Anterior cingulate cortex (tissue), 58 donors: ENCODE data around the gene PCSK5.
A peak's percentile ranks its signal among the peaks of the same experiment; 100 is the strongest.

Experiments used
- DNase-seq, 58 donors: peaks; one replicate each; lab custom pipeline; 2025; lab: John Stamatoyannopoulos, UW

Gene PCSK5

GRCh38 chr9:75997206-75997605 lies 106.7 kb downstream of the PCSK5 start:
- DNase-seq: no peak

GRCh38 chr9:75998096-75998780 lies 107.8 kb downstream of the PCSK5 start:
- no peak for DNase-seq

- DNase-seq: no peak
Measured at GRCh38 chr9:76001459-76001858, 111.0 kb downstream of the PCSK5 start.

GRCh38 chr9:76003041-76003440 lies 112.6 kb downstream of the PCSK5 start:
- DNase-seq: no peak

- DNase-seq: no peak
Measured at GRCh38 chr9:76004526-76004925, 114.1 kb downstream of the PCSK5 start.

GRCh38 chr9:76007935-76008334 lies 117.5 kb downstream of the PCSK5 start:
- no peak for DNase-seq

GRCh38 chr9:76013809-76014208 lies 123.3 kb downstream of the PCSK5 start:
- DNase-seq: no peak

GRCh38 chr9:76018235-76018634 lies 127.8 kb downstream of the PCSK5 start:
- DNase-seq: no peak

GRCh38 chr9:76018761-76019160 lies 128.3 kb downstream of the PCSK5 start:
- DNase-seq: no peak

- DNase-seq: no peak
Measured at GRCh38 chr9:76020652-76021051, 130.2 kb downstream of the PCSK5 start.

GRCh38 chr9:76022317-76022716 lies 131.8 kb downstream of the PCSK5 start:
- no peak for DNase-seq

- DNase-seq: peak in 2 of 58 donors; percentile 2 to 9
Measured at GRCh38 chr9:76023715-76024195, 133.3 kb downstream of the PCSK5 start.

- DNase-seq: no peak
Measured at GRCh38 chr9:76025286-76025685, 134.8 kb downstream of the PCSK5 start.

GRCh38 chr9:76026796-76027195 lies 136.3 kb downstream of the PCSK5 start:
- no peak for DNase-seq

GRCh38 chr9:76027416-76027815 lies 136.9 kb downstream of the PCSK5 start:
- DNase-seq: no peak

- DNase-seq: no peak
Measured at GRCh38 chr9:76027861-76028260, 137.4 kb downstream of the PCSK5 start.

GRCh38 chr9:76032038-76032796 lies 141.7 kb downstream of the PCSK5 start:
- no peak for DNase-seq

- DNase-seq: no peak
Measured at GRCh38 chr9:76032797-76033373, 142.4 kb downstream of the PCSK5 start.

GRCh38 chr9:76034049-76034448 lies 143.6 kb downstream of the PCSK5 start:
- no peak for DNase-seq

- no peak for DNase-seq
Measured at GRCh38 chr9:76036762-76037161, 146.3 kb downstream of the PCSK5 start.

- no peak for DNase-seq
Measured at GRCh38 chr9:76037587-76038225, 147.2 kb downstream of the PCSK5 start.
